ENCODE results near the gene STX18. TPM values are rescaled to one million over a fixed set of nuclear protein-coding genes. Genes with fewer than 3 reads are reported as not detected.
"Not testable (repeated sequence)": the region's sequence is repeated elsewhere in the genome, so short reads cannot be mapped to it uniquely, and the experiment has no call there.

Gene STX18
- total RNA-seq, 4 donors from 2014 or later = 9.2 to 56.9 (median 42.1) TPM

- 56 to 68% methylated on average over 4 of the region's 4 CpGs for WGBS, 2 donors (ENCODE audit: low coverage in 1 of 2)
- TF ChIP-seq CTCF (IDR thresholded peaks at IDR 0.05) = peak; percentile 27 to 53 (median 52)
- no peak for TF ChIP-seq POLR2A (IDR thresholded peaks at IDR 0.05)
- peaks cover 0 to 35% (median 2%) of the 10 kb centered on the region in 4 donors for H3K4me1 ChIP-seq
- no peaks in the 10 kb centered on the region for H3K36me3 ChIP-seq
- no peaks in the 10 kb centered on the region for H3K9me3 ChIP-seq
- in situ Hi-C loops (cut with MboI; ENCODE audit: low pct_ligation_motif_present in 1 of 4, low pct_unique_long_range_greater_than_20kb in 1 of 4, low sequenced_read_pairs in 3 of 4) (no loop called here), intact Hi-C loops (cut with DNase I; ENCODE audit: low total_unique reads) (no loop called here)
- H3K27me3 ChIP-seq = no peaks in the 10 kb centered on the region
- H3K4me3 ChIP-seq = no peak overlapping the region
- no peak overlapping the region for H3K27ac ChIP-seq
- no peak for DNase-seq
Measured at GRCh38 chr4:4519297-4519894, 22.5 kb downstream of the STX18 start.

GRCh38 chr4:4518747-4519146 lies 23.1 kb downstream of the STX18 start:
- H3K36me3 ChIP-seq = no peaks in the 10 kb centered on the region
- DNase-seq = no peak
- no peak overlapping the region for H3K4me3 ChIP-seq
- WGBS, 2 donors (ENCODE audit: low coverage in 1 of 2) = 36 to 50% methylated on average over 5 of the region's 5 CpGs
- H3K4me1 ChIP-seq = peaks cover 0 to 35% (median 2%) of the 10 kb centered on the region in 4 donors
- no peaks in the 10 kb centered on the region for H3K27me3 ChIP-seq
- H3K27ac ChIP-seq = no peak overlapping the region
- no peaks in the 10 kb centered on the region for H3K9me3 ChIP-seq
- intact Hi-C loops (cut with DNase I; ENCODE audit: low total_unique reads) (no loop called here), in situ Hi-C loops (cut with MboI; ENCODE audit: low pct_ligation_motif_present in 1 of 4, low pct_unique_long_range_greater_than_20kb in 1 of 4, low sequenced_read_pairs in 3 of 4) (no loop called here)
- no peak for TF ChIP-seq POLR2A (IDR thresholded peaks at IDR 0.05)
- TF ChIP-seq CTCF (IDR thresholded peaks at IDR 0.05) = no peak
- no peak for TF ChIP-seq POLR2AphosphoS5 (IDR thresholded peaks at IDR 0.05)
- no peak for TF ChIP-seq EP300 (IDR thresholded peaks at IDR 0.05; ENCODE audit: low read depth)

- in situ Hi-C loops (cut with MboI; ENCODE audit: low pct_ligation_motif_present in 1 of 4, low pct_unique_long_range_greater_than_20kb in 1 of 4, low sequenced_read_pairs in 3 of 4) (no loop called here), intact Hi-C loops (cut with DNase I; ENCODE audit: low total_unique reads) (no loop called here)
- Histone ChIP-seq H3K4me1 (peaks cover 0 to 24% (median 2%) of the 10 kb centered on the region in 4 donors), H3K4me3 (no peak overlapping the region), H3K27me3 (no peaks in the 10 kb centered on the region), H3K36me3 (no peaks in the 10 kb centered on the region), H3K27ac (no peak overlapping the region), H3K9me3 (no peaks in the 10 kb centered on the region)
- no peak for TF ChIP-seq POLR2AphosphoS5 (IDR thresholded peaks at IDR 0.05)
- TF ChIP-seq CTCF (IDR thresholded peaks at IDR 0.05) = no peak
- no peak for TF ChIP-seq POLR2A (IDR thresholded peaks at IDR 0.05)
- no peak for TF ChIP-seq EP300 (IDR thresholded peaks at IDR 0.05; ENCODE audit: low read depth)
- DNase-seq = no peak
Measured at GRCh38 chr4:4514786-4515185, 27.1 kb downstream of the STX18 start.

GRCh38 chr4:4512282-4512681 lies 29.6 kb downstream of the STX18 start:
- in situ Hi-C loops (cut with MboI; ENCODE audit: low pct_ligation_motif_present in 1 of 4, low pct_unique_long_range_greater_than_20kb in 1 of 4, low sequenced_read_pairs in 3 of 4) (no loop called here), intact Hi-C loops (cut with DNase I; ENCODE audit: low total_unique reads) (no loop called here)
- Histone ChIP-seq H3K9me3 (no peaks in the 10 kb centered on the region), H3K4me1 (peaks cover 0 to 2% (median 0%) of the 10 kb centered on the region in 4 donors), H3K36me3 (no peaks in the 10 kb centered on the region), H3K27me3 (no peaks in the 10 kb centered on the region), H3K4me3 (no peak overlapping the region), H3K27ac (no peak overlapping the region)
- no peak for DNase-seq
- no peak for TF ChIP-seq POLR2A (IDR thresholded peaks at IDR 0.05)
- no peak for TF ChIP-seq EP300 (IDR thresholded peaks at IDR 0.05; ENCODE audit: low read depth)
- TF ChIP-seq POLR2AphosphoS5 (IDR thresholded peaks at IDR 0.05) = no peak
- TF ChIP-seq CTCF (IDR thresholded peaks at IDR 0.05) = no peak
- WGBS, 2 donors (ENCODE audit: low coverage in 1 of 2) = 78 to 80% methylated on average over 1 of the region's 1 CpG

- 93 to 98% methylated on average over 3 of the region's 3 CpGs for WGBS, 2 donors (ENCODE audit: low coverage in 1 of 2)
- H3K27ac ChIP-seq; intact Hi-C loops (cut with DNase I; ENCODE audit: low total_unique reads); in situ Hi-C loops (cut with MboI; ENCODE audit: low pct_ligation_motif_present in 1 of 4, low pct_unique_long_range_greater_than_20kb in 1 of 4, low sequenced_read_pairs in 3 of 4); DNase-seq; H3K9me3 ChIP-seq; H3K36me3 ChIP-seq; H3K4me3 ChIP-seq; H3K27me3 ChIP-seq: not testable (repeated sequence)
- H3K4me1 ChIP-seq = peaks cover 0 to 10% (median 3%) of the 10 kb centered on the region in 4 donors
Measured at GRCh38 chr4:4510641-4511040, 31.2 kb downstream of the STX18 start.
